ENCODE measurements around the gene XIRP1.
"Not testable (repeated sequence)": the region's sequence is repeated elsewhere in the genome, so short reads cannot be mapped to it uniquely, and the experiment has no call there.

XIRP1 gene, protein sequence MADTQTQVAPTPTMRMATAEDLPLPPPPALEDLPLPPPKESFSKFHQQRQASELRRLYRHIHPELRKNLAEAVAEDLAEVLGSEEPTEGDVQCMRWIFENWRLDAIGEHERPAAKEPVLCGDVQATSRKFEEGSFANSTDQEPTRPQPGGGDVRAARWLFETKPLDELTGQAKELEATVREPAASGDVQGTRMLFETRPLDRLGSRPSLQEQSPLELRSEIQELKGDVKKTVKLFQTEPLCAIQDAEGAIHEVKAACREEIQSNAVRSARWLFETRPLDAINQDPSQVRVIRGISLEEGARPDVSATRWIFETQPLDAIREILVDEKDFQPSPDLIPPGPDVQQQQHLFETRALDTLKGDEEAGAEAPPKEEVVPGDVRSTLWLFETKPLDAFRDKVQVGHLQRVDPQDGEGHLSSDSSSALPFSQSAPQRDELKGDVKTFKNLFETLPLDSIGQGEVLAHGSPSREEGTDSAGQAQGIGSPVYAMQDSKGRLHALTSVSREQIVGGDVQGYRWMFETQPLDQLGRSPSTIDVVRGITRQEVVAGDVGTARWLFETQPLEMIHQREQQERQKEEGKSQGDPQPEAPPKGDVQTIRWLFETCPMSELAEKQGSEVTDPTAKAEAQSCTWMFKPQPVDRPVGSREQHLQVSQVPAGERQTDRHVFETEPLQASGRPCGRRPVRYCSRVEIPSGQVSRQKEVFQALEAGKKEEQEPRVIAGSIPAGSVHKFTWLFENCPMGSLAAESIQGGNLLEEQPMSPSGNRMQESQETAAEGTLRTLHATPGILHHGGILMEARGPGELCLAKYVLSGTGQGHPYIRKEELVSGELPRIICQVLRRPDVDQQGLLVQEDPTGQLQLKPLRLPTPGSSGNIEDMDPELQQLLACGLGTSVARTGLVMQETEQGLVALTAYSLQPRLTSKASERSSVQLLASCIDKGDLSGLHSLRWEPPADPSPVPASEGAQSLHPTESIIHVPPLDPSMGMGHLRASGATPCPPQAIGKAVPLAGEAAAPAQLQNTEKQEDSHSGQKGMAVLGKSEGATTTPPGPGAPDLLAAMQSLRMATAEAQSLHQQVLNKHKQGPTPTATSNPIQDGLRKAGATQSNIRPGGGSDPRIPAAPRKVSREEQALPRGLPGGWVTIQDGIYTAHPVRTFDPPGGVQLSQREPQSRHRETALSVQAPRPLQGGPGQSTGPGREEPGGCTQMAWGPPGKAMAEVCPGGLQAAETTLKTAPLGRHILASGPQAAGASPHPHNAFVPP (N-terminal part only)

DNA sequence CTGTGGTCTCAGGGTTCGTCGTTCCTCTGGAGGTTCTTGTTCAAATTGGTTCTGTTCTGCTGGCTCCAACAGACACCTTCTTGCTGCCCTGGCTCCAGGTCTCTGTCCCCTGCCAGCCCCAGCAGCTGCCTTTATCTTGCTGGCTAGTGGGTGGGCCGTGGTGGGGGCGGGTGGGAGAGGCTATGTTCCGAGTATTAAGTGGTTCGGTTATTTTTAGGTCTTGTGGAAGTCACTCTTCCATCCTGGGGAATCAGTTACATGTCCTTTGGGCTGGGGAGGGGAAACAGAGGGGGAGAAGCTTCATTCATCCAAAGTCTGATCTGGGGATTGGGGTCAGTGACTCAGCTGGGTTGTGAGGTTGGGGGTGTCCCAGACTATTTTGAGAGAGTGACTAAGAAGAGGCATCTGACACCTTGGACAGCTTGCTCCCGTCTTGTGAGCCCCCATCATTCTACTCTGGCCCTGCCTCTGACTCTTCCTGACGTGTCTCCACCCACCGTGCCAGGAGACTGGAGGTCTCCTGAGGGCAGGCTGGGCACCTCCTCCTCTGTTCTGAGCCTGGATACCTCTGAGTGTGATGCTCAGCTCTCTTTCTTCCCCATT is at the start of gene XIRP1:
Gene XIRP1, minus strand, starts transcription at position 106 of the 603 bp plus-strand sequence. CDS start 3,150 bp downstream, outside the sequence.
- DNase-seq, result no peak

DNA sequence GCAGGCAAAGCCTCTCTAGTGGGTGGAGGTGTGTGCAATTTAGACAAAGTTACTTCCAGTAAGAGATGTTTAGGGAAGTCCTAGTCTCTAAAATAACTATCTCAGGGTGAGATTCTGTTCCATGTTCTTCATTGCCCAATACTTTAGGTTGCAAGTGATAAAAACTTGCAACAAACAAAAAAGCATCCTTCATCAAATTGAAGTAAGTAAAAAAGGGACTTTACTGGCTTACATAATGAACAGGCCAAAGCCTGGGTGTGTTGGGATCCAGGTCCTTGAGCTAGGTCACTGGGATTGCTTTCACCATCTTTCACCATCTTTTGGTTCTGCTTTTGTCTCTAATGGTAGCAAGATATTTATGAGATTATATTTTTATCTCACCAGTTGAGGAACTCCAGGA is 49.2 kb upstream of the XIRP1 start:
- DNase-seq, result no peak

GRCh38 chr3:39237027-39237426 is 44.6 kb upstream of the XIRP1 start:
- DNase-seq, result no peak

GRCh38 chr3:39234651-39235050 is 42.3 kb upstream of the XIRP1 start:
- DNase-seq, result no peak

- DNase-seq, result no peak
Measured at GRCh38 chr3:39232859-39233258, 40.5 kb upstream of the XIRP1 start.

- no peak for DNase-seq
Measured at GRCh38 chr3:39230453-39230852, 38.1 kb upstream of the XIRP1 start.

DNA sequence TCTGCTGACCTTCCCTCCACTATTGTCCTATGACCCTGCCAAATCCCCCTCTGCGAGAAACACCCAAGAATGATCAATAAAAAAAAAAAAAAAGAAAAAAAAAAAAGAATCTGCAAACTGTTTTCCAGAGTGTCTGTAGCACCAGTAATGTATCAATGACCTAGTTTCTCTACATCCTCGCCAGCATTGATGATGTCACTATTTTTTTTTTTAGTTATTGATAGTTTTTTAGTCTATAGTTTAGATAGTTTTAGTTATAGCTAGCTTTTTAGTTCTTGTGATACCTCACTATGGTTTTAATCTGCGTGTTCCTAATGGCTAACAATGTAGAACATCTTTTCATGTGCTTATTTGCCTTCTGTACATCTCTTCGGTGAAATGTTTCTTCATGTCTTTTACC is 36.1 kb upstream of the XIRP1 start:
- DNase-seq, result no peak

DNA sequence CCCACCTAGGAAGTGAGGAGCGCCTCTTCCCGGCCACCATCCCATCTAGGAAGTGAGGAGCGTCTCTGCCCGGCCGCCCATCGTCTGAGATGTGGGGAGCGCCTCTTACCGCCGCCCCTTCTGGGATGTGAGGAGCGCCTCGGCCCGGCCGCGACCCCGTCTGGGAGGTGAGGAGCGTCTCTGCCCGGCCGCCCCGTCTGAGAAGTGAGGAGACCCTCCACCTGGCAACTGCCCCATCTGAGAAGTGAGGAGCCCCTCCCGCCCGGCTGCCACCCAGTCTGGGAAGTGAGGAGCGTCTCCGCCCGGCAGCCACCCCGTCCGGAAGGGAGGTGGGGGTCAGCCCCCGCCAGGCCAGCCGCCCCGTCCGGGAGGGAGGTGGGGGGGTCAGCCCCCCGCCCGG is 35.2 kb upstream of the XIRP1 start:
- not testable (repeated sequence) for DNase-seq

GRCh38 chr3:39226106-39226741 is 33.8 kb upstream of the XIRP1 start:
- DNase-seq, result no peak

DNA sequence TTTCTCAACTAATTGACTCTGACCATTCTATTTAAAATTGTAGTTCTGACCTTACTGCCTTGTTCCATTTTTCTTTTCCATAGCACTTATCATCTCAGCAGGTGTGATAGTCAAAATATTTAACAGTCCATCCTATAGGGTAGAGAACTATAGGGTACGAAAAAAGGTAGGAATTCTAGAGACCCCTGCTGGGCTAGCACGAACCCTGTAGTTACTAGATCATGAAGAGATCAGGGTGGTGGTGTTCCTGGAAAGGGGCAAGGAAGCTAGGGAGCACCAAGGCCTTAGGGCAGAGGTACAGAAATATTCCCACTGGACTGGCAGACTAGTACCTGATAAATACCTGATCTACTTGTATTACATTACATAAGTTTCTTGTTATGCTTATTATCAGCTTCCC is 31.9 kb upstream of the XIRP1 start:
- DNase-seq, result no peak

DNA sequence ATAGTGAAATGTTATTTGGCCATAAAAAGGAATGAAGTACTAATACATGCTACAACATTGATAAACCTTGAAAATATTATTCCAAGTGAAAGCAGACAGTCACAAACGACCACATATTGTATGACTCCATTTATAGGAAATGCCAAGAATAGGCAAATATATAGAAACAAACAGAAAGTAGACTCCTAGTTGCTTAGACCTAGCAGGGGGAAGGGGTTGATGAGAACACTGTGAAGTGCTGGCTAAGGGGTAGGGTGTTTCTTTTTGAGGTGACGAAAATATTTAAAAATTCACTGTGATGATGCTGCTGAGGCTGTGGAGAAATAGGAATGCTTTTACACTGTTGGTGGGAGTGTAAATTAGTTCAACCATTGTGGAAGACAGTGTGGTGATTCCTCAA is 30.5 kb upstream of the XIRP1 start:
- DNase-seq, result no peak

DNA sequence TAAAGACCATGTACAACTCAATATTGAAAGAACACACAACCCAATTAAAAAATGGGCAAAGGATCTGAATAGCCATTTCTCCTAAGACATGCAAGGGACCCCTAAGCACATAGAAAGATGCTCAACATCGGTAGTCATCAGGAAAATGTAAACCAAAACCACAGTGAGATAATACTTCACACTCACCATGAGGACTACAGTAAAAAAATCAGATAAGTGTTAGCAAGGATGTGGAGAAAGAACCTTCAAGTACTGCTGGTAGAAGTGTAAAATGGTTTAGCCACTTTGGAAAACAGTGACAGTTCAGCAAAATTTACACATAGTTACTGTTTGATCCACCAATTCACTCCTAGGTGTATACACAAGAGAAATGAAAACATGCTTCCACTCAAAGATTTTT is 30.1 kb upstream of the XIRP1 start:
- no peak for DNase-seq

- no peak for DNase-seq
Measured at GRCh38 chr3:39221141-39221530, 28.7 kb upstream of the XIRP1 start.

DNA sequence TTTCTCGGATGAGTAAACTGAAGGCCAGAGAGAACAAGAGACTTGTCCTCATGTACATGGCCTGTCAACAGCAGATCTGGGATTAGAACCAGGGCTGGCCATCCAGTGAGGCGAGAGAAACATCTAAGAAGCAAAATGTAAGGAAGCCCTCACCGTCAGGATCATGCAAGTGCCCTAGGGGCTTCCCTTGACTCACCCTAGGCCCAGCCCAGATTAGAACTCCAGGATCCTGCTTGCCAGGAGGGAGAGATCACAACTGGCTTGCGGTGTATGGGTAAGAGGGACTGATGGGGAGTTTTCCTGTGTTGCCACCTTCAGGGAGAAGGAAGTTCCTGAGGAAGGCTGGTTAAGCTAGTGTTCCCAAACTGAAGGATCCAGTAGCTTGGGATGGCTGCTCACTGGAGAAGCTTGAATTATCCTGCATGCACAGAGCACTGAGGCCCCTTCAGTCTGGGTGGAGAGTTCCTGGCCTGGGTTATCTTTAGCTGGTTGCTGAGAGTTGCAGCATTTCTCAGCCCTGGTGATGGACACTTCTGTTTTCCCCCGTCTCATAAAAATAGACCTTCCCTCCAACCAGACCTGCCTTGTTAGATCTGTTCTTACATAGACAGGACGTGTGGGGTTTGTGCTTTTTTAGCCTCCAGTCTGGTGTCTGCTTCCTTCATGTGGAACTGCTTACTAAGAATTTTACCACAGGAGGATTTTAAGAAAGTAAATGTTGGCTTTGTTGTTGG is 28.2 kb upstream of the XIRP1 start:
- DNase-seq, result no peak

DNA sequence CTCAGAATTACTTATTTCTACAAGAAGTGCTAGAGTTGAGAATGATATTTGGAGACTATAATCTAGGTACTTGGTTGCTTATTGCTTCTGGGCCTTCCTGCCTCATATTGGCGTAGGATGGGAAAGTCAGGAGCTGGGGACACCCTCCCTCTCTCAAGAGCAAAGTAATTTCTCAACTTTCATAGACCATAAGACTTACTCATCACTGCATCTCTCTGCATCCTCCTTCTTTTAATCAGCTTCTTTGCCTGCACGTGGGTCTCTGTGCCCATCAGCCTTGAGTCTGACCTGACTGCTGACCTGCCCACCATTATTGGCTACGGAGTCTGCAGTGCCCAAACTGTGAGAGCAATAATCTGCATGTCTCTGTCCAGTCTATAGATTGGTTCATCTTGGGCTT is 27.3 kb upstream of the XIRP1 start:
- DNase-seq, result no peak

GRCh38 chr3:39216176-39216790 is 23.9 kb upstream of the XIRP1 start:
- no peak for DNase-seq

- DNase-seq, result no peak
Measured at GRCh38 chr3:39213613-39214012, 21.2 kb upstream of the XIRP1 start.

- no peak for DNase-seq
Measured at GRCh38 chr3:39212665-39213064, 20.3 kb upstream of the XIRP1 start.

- no peak for DNase-seq
Measured at GRCh38 chr3:39211332-39212130, 19.1 kb upstream of the XIRP1 start.

GRCh38 chr3:39210078-39210477 is 17.7 kb upstream of the XIRP1 start:
- DNase-seq, result no peak
